Fibroblast of upper back skin (primary cell): ENCODE results near the gene C22orf42.
"Not testable (repeated sequence)": the region's sequence is repeated elsewhere in the genome, so short reads cannot be mapped to it uniquely, and the experiment has no call there.

Source experiments
- DNase-seq: peaks from one replicate; pipeline ENCODE4 v3.0.0-alpha.2; 2013

Gene C22orf42, protein sequence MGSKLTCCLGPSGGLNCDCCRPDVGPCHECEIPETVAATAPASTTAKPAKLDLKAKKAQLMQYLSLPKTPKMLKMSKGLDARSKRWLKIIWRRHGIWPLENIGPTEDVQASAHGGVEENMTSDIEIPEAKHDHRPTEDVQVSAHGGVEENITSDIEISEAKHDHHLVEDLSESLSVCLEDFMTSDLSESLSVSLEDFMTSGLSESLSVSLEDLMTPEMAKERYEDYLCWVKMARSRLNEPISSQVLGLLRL

DNA sequence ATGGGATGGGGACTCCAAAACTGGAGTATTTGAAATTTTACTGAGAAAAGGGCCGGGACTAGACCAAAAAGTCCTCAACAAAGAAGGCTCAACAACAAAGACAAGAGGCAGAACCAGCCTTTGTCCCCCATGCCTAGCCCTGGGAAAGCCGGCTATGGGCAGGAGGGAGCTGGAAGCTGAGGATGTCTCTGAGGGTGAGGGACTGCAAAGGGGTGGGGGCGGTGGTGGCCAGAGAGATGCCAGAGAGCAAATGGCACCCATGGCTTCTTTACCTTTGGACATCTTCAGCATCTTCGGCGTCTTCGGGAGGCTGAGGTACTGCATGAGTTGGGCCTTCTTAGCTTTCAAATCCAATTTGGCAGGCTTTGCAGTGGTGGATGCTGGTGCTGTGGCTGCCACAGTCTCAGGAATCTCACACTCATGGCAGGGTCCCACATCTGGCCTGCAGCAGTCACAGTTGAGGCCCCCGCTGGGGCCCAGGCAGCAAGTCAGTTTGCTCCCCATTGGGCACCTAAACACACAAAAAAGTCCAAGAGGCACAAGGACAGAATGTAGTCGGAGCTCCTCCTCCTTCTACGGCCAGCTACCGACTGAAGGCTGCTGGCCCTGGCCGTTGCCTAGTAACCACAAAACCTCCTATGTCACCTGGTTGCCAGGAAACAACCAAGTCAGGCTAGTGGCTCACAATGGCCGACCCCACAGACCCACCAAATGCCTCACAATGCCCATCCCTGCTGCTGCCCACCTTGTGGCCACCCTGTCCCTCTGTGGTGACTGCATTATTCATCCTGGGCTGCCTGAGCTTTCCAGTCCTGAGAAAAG, at the start of gene C22orf42:
Gene C22orf42, minus strand, starts transcription at position 592 of the 822 bp plus-strand sequence. Its CDS starts 88 bp downstream, at position 504.
- DNase-seq, result no peak

DNA sequence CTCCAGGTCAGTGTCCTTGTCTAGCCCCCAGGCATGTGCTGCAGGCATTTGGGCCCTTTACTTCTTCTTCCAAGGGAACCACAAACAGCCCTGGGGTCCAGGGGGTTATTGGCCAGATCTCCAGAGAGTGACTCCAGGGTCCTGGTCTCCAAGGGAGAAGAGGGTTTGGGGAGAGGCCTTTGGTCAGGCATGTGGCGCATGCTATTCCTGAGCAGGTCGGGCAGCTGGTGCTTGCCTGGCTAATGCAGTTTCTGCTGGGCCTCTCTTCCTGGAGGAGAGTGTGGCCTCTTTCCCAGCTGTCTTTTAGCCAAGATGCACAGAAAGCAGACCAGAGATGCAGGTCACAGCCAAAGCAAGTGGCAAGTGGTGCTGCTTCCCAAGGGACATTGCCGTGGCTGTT, 49.6 kb upstream of the C22orf42 start:
- DNase-seq, result no peak

DNA sequence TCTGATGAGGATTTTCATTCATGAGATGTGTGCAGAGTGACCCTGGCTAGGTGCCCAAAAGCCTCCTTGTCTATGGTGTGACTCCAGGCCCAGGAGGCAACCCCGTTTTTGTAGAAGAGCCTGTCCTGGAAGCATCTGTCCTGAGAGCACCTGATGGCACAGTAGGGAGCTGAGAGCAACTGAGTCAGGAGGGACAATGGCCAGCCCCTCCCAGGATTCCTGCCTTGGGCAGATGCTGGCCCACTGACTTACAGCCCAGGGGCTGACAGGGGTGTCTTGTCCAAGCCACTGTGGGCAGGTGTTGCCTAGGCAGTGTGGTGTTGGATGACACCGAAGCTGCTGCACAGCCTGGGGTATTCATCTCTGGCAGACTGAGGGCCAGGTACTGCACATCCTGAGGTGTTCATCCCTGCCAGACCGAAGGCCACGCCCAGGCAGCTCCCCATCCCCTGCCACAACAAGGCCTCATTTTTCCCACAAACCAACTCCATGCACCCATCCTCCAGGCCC, 48.9 kb upstream of the C22orf42 start:
- DNase-seq, result no peak

DNA sequence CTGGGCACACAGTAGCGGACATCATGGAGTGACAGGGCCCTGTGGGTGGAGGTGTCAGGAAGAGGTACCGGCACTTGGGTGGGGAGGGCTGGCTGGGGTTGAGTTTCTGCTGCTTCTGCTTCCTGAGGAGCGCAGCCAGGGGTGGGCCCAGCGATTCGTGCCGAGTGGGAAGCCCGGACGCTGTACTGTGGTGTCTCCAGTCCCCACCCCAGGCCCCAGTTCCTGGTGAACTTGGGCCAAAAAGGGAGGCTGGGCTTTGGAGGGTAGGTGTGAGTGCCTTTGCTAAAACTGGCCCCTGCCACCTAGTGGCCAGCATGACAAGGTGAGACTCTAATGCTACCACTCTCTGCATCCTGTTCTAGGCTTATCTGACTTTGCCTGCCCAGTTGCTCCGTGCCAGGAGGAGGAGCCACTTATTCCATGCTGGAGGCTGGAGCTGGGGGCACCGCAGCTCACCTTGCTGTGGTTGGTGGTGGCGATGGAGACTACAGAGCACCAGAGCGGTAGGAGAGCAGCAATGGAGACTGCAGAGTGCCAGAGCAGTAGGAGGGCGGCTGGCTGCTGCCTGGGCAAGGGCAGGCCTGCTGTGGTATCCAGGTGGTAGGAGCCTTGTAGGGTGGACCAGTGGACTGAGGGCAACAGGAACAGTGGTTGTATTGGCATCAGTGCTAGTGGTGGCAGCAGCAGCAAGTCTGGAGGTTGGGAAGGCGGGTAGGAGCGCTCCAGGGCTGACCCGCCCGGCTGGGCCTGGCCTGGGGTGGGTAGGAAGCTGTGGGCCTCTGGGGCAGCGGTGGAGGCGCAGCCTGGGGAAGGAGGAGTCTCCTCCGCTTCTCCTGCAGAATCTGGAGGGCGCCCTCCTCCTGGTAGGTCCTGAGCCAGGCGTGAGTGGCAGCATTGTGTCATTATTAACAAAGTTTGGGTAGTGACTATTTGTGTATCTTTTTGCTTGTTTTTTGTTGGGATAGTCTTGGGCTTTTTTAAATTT, 48.0 kb upstream of the C22orf42 start:
- DNase-seq, result no peak

DNA sequence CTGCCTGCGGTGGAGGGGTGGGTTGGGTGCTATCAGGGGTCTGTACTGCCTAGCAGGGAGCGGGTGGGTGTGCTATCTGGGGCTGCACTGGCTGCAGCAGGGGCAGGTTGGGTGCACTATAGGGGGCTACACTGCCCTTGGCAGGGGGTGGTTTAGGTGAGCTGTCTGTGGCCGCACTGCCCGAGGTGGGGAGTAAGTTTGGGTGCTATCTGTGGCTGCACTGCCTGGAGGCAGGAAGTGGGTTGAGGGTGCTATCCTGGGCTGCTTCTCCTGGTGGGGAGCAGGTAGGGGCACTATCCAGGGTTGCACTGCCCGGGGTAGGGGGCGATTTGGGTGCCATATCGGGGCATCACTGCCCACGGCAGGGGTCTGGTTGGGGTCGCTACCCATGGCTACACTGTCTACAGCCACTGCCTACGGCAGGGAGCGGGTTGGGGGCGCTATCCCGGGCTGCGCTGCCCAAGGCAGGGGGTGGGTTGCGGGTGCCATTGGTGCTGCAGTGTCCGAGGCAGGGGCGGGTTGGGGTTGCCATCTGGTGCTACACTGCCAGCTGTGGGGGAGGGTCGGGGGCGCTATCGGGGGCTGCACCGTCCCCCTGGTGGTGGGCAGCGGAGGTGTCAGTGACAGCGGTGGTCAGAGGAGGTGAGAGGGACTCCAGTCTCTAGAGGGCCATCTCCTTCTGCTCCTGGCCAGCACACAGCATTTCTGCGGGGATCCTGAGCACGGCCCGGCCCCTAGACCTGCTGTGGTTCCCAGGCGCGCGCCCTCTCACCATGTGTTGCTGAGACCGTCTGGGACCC, 47.1 kb upstream of the C22orf42 start:
- no peak for DNase-seq

DNA sequence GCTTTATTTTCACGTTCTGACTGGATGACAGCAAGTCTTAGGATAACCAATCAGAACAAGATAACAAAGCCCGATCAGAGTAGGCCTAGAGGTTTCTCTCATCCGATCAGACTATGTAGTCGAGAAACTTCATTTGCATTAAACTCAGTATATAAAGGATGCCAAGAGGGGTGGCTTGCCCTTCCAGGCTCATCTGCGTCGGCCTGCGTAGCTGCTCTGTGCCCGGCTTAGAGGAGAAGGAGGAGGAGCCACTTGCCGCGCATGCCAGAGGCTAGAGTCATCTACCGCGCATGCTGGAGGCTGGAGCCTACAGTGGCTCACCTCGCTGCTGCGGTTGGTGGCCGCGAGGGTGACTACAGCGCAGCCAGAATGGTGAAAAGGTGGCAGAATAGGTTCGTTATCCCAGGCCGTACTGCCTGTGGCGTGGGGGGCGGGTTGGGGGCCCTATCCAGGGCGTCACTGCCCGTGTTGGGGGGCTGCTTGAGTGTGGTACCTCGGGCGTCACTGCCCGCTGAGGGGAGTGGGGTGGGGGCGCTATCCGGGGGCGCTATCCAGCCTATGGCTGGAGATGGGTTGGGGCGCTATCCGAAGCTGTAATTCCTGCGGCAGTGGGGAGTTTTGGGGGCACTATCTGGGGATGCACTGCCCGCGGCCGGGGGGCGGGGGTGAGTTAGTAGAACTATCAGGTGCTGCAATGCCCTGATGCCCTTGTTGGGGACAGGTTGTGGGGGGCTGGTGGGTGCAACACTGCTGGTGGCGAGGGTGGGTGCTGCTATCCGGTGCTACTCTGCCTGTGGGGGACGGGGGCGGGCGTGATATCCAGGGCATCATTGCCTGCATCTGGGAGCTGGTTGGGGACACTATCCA, 46.0 kb upstream of the C22orf42 start, which contains the start of gene RFPL2:
Gene RFPL2, minus strand, starts transcription at position 218 of the 867 bp plus-strand sequence. CDS start 2,622 bp downstream, outside the sequence.
- peak; percentile 38 for DNase-seq

DNA sequence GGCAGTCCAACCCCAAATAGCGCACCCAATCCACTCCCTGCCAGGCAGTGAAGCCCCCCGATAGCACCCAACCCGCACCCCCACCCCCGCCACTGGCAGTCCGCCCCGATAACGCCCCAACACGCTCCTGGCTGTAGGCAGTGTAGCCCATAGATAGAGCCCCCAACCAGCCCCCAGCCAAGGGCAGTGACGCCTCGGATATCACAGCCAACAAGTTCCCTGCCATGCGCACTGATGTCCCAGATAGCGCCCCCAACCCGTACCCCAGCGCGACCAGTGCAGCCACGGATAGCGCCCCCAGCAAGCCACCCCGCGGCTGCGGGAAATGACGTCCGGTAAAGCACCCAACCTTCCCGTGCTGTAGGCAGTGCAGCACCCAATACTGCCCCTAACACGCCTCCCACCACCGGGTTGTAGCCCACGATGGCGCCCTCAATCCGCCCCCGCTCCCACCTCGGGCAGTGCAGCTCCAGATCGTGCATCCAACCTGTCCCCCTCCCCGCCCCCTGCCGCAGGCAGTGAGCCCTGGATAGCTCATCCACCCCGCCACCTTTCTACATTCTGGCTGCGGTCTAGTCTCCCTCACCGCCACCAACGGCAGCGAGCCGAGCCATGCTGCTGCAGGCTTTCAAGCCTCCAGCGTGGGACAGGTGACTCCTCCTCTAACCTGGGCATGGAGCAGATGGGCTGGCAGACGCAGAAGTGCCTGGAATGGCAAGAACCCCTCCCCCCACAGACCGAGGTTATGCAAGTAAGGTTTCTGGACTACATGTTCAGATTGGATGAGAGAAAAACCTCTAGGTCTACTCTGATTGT, 45.1 kb upstream of the C22orf42 start:
- no peak for DNase-seq

DNA sequence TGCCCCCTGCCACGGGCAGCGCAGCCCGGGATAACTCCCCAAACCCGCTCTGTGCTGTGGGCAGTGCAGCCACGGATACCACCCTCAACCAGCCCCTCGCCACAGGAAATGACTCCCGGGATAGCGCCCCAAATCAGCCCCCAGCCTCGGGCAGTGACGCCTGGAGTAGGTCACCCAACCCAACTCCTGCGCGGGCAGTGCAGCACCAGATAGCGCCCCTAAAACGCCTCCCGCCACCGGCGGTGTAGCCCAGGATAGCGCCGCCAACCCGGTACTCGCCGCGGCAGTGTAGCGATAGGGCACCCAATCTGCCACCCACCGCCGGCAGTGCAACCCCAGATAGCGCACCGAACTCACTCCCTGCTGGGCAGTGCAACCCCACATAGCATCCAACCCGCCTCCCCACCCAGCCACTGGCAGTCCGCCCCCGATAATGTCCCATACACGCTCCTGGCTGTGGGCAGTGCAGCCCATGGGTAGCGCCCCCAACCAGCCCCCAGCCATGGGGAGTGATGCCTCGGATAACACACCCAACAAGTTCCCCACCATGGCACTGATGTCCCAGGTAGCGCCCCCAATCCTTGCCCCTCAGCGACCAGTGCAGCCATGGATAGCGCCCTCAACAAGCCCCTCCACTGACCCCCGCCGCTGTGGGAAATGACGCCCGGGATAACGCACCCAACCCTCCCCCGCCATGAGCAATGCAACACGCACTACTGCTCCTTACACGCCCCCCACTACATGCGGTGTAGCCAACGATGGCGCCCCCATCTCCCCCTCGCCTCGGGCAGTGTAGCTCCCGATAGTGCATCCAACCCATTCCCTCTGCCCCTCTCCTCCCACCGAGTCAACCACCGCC, 44.3 kb upstream of the C22orf42 start:
- no peak for DNase-seq

DNA sequence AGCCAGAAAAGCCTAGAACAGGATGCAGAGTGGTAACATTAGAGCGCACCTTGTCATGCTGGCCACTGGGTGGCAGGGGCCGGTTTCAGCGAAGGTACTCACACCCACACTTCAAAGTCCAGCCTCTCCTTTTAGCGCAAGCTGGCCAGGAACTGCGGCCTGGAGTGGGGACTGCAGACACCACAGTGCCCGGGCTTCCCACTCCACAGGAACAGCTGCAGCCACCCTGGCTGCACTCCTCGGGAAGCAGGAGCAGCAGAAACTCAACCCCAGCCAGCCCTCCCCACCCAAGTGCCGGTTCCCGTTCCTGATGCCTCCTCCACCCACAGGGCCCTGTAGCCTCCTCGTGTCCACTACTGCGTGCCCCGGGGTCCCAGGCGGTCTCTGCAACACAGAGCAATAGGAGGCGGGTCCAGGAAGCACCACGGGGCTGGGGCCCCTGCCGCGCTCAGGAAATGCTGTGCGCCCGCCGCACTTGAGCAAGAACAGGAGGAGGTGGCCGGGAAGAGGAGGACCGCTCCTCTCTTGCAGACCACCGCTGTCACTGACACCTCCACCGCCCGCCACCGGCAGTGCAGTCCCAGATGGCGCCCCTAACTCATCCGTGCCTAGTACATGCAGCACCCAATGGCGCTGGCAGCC, 43.6 kb upstream of the C22orf42 start:
- DNase-seq, result peak; percentile 26

DNA sequence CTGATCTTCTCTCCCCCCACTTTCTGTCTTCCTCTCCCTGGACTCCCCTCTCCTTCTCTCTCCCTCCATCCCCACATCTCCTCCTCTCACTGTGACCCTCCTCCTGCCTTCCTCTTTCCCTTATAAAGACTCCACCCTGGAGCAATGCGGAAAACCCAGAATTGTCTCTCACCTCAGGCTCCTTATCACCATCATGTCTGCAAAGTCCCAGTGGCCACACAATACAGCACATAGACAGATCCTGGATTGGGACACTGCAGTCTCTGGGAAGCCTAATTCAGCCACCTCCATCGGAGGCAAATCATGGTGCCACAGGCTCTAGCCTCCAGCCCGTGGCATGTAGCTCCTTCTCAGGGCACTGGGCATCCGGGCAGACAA, 43.0 kb upstream of the C22orf42 start:
- no peak for DNase-seq

DNA sequence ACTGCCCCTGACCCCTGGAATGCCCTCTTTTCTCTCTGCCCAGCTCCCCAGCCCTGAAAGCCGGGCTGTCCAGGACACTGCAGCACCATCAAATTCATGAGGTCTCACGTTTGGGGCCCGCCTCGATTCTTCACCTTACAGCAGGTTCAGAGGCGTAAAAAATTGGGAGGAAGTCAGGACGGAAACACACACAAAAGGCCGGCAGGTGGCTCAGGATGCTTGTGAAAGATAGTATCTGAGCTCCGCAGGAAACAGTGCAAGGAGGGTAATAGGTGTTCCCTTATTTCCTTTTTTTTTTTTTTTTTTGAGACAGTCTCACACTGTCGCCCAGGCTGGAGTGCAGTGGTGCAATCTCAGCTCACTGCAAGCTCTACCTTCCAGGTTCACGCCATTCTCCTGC, 41.6 kb upstream of the C22orf42 start:
- no peak for DNase-seq

DNA sequence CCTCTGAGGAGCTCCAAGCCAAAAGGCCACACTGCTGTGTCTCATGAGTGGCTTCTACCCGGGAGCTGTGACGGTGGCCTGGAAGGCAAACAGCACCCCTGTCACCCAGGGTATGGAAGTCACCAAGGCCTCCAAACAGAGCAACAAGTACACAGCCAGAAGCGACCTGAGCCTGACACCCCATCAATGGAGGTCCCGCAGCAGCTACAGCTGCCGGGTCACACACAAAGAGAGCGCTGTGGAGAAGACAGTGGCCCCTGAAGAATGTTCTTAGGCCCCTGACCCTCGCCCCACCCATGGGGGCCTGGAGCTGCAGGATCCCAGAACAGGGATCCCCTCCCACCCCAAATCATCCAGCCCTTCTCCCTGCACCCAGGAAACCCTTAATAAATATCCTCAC, 40.9 kb upstream of the C22orf42 start:
- no peak for DNase-seq

DNA sequence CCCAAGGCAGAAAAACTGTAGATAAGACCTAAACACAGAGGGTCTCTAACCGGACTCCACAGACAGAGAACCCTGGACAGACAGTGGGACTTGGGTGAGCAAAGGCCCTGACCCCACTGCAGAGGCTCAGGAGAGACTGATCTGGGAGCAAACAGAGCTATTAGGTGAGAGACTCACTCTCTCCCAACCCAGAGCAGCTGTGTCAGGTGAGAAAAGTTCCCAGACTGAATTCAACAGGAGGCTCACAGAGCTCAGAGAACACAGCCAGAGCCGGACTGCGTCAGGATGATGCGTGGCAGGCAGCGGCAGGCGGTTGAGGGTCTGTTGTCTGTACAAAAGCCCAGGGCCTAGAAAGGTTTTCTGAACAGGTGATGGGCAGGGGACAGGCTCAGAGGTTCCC, 40.2 kb upstream of the C22orf42 start:
- DNase-seq, result no peak

DNA sequence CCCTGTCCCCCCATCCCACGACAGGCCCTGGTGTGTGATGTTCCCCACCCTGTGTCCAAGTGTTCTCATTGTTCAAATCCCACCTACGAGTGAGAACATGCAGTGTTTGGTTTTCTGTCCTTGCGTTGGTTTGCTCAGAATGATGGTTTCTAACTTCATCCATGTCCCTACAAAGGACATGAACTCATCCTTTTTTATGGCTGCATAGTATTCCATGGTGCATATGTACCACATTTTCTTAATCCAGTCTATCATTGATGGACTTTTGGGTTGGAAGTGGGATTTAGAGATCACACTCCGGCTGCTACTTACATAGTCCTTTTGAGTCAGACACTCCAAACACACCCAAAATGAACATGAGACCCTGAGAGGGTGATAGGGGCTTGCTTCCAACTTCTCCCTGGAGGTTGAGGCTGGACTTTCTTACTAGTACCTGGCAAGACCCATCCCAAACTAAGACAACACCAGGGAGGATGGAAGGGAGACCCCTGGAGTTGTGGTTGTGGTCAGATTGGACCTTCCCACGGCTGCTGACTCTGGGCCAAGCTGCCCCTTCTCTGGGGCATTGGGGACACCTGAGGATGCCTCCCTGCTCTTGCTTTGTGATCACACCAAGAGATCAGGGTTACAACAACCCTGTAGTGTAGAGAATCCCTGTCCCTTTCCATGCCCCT, 38.6 kb upstream of the C22orf42 start:
- not testable (repeated sequence) for DNase-seq

DNA sequence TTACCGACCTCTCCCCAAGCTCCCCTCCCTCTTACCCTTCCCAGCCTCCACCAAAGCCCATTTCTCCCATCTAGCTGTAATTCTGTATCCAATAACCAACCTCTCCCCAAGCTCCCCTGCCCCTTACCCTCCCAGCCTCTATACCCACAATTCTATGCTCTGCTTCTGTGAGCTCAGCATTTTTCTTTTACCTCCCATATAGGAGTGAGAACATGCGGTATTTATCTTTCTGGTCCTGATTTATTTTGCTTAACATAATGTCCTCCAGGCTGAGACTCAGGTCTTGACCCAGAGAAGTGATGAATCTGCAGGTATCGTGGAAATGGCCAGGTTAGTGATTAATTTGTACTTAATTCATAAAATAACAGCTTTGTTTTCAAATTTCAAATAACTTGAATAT, 36.8 kb upstream of the C22orf42 start:
- not testable (repeated sequence) for DNase-seq

DNA sequence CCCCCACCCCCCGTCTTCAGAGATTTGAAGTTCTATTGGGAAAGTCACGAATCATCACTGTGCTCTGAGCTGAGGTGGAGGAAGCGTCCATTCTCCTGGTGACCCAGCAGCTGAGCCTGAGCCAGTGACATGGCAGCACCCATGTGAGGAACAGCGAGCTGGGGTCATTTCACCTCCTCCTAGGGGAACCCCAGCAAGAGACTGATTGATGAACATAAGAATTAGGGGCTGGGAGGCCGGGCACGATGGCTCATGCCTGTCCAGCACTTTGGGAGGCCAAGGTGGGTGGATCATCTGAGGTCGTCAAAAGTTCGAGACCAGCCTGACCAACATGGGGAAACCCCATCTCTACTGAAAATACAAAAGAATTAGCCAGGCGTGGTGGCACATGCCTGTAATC, 34.2 kb upstream of the C22orf42 start:
- DNase-seq, result not testable (repeated sequence)

DNA sequence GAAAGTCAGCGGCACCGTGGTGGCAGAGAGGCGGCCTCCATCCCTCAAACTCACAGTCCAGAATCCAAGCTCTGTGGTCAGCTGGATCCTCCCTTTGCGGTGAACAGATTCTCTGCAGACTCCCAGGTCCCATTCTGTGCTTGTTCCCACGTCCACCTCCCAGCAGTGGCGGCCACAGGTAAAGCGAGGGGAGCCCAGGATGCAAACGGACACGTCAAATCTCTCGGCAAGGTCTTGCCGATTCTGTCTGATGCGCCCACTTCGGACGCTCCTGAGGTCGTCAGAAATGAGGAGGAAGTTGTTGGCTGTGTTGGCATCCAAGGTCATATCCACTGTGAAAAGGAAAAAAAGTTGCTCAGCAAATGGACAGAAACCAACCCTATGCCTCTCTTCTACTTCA, 31.9 kb upstream of the C22orf42 start:
- not testable (repeated sequence) for DNase-seq

DNA sequence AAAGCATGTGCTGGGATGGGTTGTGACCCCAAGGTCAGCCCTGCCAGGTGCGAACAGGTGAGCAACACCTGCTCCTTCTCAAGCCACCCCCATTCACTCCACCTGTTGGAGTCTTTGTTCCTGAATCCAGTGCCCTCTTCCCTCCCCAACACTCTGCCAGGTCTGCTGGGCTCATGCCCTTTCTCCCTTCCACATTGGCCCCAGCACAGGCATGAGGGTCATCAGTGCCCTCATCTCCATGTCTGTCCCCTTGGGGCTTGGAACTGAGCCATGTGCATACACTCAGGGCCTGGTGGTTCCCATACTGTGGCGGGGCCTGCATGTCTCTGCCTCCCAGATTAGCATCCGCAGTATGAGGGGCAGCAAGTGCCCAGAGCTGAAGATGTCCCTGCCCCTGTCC, 26.7 kb upstream of the C22orf42 start:
- DNase-seq, result no peak
